ENCODE results near the gene PSMD3.

PSMD3 gene

GRCh38 chr17:40022497-40022896 is 41.9 kb downstream of the PSMD3 start:
- DNase-seq (ENCODE audit: low read depth, low spot score), result no peak

GRCh38 chr17:40022961-40023541 is 42.4 kb downstream of the PSMD3 start:
- no peak for DNase-seq (ENCODE audit: low read depth, low spot score)

DNA sequence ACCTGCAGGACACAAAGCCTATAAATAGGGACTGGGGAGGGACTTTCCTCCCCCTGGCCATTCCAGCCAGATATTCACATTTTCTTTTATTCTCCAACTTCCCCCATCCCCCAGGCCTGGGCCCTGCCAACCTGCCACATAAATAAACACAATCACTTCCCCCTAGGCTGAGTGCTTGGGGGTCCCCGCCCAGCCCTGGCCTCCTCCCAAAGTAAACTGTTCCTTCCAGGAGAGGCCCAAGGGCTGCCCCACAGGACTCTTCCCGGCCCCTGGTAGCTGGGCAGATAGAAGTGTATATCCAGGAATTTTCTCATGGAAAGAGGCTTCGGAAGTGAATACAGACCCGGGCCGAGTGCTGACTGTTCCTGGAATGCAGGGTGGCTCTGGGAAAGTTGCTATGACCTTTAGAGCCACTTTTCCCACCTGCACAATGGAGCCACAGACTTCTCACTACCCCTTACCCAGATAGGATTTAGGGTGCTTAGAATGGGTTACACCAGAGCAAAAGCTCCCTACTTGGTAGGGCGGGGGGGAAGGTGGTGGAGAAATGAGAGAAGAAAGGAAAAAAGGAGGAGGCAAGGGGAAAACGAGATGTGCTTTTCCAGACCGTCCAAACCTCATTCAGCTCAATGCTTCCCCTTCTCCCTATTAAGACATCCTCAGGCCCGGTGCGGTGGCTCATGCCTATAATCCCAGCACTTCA is 43.1 kb downstream of the PSMD3 start:
- no peak for DNase-seq (ENCODE audit: low read depth, low spot score)

DNA sequence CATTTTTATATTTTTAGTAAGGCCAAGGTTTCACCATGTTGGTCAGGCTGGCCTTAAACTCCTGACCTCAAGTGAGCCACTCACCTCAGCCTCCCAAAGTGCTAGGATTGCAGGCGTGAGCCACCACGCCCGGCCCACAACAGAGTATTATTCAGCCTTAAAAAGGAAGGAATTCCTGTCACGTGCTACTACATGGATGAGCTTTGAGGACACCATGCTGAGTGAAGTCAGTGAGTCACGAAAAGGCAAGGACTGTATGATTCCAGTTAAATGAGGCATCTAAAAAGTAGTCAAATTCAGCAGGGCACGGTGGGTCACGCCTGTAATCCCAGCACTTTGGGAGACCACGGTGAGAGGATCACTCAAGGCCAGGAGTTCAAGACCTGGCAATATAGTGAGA is 44.3 kb downstream of the PSMD3 start:
- DNase-seq (ENCODE audit: low read depth, low spot score), result no peak

- no peak for DNase-seq (ENCODE audit: low read depth, low spot score)
Observed at GRCh38 chr17:40025559-40025958, 45.0 kb downstream of the PSMD3 start.

DNA sequence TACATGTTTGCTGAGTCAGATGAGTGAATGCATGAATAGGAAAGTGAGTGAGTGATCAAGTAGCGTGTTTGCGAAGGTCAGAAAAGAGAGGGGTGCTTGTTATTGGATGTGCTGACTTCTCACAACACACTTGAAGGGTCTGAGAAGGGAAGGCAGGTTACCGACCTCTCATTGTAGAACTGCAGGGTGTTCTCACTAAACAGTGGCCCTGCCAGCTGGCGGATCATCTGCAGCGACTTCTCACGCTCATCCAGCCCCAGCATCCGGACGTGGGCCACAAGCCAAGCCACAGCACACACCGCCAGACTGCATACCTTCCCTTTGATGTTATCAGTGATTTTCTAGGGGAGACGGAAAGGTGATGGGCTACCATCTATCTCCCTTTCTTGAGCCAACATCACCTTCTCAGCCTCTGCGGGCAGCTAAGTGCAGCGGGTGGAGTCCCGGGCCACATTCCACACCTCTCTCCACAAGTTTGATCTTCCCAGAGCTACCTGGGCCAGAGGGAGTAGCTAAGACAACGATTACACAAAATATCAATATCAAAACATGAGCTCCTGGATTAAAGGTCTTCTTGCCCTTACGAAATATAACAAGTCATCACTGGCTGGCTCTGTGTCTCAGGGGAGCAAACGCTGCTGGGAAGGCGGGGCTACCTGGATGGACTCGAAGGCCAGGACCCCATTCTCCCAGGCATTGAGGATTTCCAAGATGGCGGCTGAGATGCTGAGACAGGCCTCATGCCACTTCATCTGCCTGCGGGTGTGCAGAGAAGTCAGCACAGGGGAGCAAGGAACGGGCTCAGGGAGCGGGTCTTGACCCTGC is 45.6 kb downstream of the PSMD3 start:
- DNase-seq (ENCODE audit: low read depth, low spot score), result no peak

DNA sequence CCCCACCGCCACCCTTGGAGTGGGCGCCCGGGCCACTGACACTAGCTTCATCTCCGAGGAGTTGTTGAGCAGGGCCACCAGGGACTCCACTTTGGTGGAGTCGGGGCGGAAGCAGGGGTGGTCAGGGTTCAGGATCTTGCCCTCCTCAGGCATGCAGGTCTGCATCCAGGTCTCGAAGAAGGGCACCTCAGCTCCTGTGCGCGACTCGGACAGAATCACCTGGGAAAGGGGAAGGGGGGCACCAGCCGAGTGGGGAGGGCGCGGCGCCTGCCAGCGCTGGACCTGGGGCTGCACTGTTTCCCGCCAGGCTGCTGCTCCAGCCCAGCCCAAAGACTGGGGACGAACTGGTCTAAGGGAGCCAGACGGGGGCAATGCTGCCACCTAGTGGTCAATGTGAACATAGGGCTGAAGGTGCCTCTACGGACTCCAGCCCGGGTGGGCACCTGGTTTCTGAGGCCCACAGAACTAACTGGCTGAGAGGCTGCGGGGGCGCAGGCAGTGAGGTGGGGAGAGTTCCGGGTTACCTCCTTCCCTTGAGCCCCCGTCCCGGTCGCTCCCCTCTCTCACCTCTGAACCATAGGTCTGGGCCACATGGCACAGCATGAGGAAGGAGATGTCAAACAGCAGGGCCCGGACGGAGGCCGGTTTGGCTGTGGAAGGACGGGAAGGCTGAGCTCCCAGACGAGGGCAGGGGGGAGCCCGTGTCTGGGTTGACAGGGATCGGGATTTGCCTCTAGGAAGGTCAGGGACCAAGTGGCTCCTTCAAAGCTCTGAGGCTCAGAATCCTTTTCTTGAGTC is 46.4 kb downstream of the PSMD3 start:
- DNase-seq (ENCODE audit: low read depth, low spot score), result peak; percentile 87

DNA sequence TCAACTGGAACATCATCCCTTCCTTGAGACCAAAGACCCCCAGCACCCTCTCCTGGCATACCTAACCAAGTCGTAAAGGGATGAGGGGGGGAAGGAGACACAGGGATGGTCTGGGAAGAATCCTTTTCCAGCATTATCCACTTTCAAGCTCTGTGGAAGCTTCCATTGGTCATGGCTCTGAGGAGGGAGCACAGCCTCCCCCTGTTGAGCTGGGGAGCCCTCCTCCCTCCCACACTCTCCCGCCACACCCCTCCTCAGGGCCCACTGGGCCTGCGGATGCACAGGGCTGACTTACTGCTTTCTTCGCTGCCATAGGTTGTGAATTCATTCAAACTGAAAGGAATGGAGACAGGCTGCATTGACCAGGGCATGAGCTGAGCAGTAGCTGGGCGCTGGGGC is 47.0 kb downstream of the PSMD3 start:
- no peak for DNase-seq (ENCODE audit: low read depth, low spot score)

- no peak for DNase-seq (ENCODE audit: low read depth, low spot score)
Observed at GRCh38 chr17:40028595-40028994, 48.0 kb downstream of the PSMD3 start.

GRCh38 chr17:40031706-40032105 is 51.1 kb downstream of the PSMD3 start:
- no peak for DNase-seq (ENCODE audit: low read depth, low spot score)

DNA sequence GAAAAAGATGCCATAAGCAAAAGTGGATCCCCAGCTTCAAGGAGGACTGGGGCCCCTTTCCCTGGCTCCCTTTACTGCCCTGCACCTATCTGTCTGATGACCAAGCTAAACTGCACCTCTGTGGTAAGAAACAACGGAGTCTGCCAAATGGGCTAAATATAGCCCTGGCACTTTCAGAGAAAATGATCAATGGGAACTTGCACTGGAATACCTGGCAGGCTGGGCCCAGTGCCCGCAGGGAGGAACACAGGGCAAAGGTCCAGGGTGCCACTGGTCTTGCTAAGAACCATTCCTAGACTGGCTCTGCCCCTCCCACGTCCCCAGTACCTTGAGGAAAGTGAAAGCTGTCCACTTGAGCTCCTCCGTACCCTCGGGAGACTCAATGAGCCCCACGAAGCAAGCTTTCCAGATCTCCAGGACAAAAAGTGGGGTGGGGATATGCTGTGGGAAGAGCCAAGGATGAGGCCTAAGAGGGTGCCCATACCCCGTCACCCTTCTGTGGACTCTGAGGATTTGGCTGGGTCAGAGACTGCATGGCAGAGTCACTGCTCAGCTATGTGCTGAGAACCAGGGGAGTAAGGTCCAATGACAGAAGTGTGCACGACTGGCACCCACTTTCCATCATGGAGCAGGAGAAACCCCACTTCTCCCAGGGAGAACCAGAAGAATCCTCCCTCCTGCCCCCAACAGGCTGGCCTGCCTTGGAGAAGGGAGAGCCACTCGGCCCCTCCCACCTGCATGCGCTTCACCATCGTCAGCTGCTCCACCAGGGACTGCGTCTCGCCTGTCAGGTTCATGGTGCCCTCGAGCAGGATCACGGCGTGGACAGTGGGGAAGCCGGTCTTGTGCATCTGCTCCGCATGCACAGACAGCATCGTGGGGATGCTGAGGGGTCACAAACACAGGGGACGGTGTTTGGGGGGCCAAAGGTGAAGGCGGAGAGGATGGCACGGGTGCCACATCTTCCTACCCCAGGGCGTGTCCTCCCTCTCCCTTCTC is 52.0 kb downstream of the PSMD3 start:
- no peak for DNase-seq (ENCODE audit: low read depth, low spot score)

DNA sequence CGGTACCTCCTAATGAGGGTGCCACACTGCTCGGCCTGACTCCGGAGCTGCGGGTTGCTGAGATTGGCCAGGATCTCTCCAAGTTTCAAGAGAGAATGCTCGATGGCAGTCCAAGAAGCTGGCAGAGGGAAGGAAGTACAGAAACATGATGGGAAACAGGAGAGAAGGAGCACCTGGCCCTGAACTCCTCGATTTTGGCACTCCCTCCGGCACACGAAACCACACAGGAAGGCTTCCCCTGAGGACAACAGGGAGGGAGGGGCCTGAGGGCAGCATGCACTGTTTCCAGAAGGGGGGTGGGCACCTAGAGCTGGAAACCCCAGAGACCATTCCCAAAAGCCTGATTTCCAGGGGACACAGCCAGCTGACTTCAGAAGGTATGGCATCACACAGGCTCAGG is 52.7 kb downstream of the PSMD3 start:
- DNase-seq (ENCODE audit: low read depth, low spot score), result no peak

DNA sequence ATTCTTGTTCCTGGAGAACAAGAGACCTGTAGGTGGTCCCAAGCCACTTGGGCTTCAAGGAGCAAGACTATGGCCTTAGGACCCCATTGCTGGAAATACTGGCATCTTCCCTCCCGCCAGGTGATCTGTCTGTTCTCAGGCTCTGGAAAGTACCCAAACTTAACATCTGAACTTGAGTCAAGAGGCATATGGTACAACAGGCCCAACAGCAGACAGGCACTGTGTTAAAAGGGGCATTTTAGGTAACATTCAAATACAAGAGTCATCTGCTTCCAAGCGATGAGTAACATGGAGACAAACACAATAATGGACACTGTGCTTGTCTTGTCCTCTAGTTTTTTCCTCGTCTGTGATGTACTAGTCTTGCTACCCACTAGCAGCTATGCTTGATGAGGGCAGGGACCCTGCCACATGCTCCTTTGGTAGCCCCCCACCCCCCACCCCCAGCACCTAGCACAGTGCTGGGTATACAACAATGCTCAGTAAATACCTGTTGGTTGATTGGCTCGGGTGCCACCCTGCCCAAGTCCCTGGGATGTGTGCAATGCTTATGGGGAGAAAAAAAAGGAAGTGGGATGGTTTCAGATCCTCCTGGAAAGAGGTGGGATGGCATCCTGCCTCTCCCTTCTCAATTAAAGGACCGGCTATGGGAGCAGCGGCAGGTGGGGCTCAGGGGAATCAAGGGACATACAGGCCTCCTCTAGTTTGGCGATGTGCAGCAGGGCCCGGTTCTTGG is 54.0 kb downstream of the PSMD3 start:
- no peak for DNase-seq (ENCODE audit: low read depth, low spot score)

- DNase-seq (ENCODE audit: low read depth, low spot score), result peak; percentile 88
Observed at GRCh38 chr17:40035162-40035559, 54.6 kb downstream of the PSMD3 start.

DNA sequence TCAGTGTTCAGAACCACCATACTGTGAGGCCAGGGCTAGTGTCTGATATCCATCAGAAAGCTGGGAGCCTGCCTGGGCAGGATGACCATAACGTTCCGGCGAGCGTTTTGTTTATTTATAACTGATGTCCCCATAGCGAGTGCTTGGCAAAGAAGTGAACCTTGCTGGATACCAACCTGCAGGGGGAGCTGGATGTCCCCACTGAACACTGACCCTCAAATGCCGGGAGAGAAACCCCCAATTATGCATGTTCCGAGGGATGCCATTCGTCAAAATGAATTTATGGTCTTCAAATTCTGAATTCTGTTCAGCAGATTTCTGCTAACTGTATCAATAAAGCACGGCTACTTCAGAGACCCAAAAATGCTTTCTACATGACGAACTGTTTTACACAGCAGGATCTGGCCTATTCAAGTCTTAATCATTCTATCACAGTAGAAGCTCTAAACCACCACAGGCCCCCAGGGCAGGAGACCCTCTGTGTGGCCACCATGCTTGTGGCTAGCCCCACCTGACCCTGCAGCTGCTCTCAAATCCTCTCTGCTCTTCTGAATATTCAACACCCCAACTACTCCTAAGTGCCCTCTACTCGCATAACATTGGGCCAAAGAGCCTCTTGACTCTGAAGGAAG is 58.4 kb downstream of the PSMD3 start:
- peak; percentile 52 for DNase-seq (ENCODE audit: low read depth, low spot score)

DNA sequence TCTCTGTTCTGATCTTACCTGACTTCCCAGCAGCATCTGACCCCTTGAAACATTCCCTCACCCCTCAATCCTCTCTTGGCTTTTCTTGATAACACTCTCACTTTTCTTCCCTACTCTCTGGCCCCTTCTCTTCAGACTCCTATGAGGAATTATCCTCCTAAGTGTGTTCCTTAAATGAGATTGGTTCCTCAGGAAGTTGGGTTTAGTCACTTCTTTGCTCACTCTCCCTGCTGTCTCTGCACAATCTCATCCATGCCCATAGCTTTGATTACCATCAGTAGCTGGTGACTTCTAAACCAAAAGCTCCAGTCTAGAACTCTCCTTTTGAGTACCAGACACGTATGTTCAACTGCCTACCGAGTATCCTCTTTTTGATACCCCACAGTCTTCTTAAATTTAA is 60.6 kb downstream of the PSMD3 start:
- DNase-seq (ENCODE audit: low read depth, low spot score), result no peak

Measured in ELF-1 (cell line).